ENCODE results near the gene CDC42BPG.
A peak's percentile ranks its signal among the peaks of the same experiment; 100 is the strongest.
"Not testable (repeated sequence)": the region's sequence is repeated elsewhere in the genome, so short reads cannot be mapped to it uniquely, and the experiment has no call there.

CDC42BPG gene

DNA sequence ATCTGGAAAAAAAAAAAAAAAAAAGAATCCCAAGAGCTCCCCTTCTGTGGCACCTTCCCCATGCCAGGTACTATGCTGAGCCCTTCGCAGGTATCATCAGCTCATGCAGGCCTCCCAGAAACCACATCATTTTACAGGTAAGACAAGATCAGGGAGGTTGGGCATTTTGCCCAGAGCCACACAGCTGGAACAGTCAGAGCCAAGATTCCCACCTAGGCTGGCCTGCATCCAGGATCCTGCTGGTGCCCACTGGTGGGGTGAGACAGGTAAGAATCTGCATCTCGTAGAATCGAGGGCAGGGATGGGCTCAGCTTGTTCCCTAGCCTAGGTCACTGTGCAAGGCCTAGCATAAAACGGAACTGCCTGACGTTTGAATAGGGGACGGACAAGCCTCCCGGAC lies 18.4 kb downstream of the CDC42BPG start:
- Mint-ChIP-seq H3K36me3 (no peaks in the 10 kb centered on the region), H3K4me1 (no peaks in the 10 kb centered on the region), H3K9me3 (no peaks in the 10 kb centered on the region), H3K4me3 (no peak overlapping the region), H3K27ac (no peak overlapping the region)
- ATAC-seq, result no peak
- no peak for DNase-seq (ENCODE audit: low spot score in 2 of 2)

DNA sequence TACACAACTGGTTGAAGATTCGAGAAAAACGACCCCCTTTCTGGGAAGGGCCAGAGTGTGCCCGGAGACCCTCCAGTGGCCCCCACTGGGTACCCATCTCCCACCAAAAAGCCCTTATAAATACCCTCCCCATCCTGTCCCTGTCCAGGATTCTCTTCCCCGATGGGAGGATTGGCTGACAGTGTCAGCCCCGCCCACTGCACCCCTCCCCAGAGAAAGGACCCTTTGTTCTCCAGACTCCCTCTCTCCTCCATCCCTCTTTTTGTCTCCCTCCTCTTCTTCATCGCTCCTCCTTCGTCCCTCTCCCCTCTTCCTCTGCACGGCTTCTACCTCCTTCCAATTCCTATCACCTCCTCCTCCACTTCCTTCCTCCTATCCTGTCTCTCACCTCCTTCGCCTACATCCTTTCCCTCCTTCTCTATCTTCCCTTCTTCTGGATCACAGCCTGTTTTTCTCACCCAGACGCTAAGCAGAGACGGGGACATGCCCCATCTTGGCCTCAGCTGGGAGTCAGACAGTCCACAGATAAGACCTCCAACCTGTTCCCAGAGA lies 20.8 kb downstream of the CDC42BPG start:
- H3K36me3 Mint-ChIP-seq, result no peaks in the 10 kb centered on the region
- peak overlapping the region; percentile 7 for H3K27ac Mint-ChIP-seq
- ATAC-seq, result no peak
- no peaks in the 10 kb centered on the region for H3K9me3 Mint-ChIP-seq
- no peak overlapping the region for H3K4me3 Mint-ChIP-seq
- no peak for DNase-seq (ENCODE audit: low spot score in 2 of 2)
- H3K4me1 Mint-ChIP-seq, result no peaks in the 10 kb centered on the region

DNA sequence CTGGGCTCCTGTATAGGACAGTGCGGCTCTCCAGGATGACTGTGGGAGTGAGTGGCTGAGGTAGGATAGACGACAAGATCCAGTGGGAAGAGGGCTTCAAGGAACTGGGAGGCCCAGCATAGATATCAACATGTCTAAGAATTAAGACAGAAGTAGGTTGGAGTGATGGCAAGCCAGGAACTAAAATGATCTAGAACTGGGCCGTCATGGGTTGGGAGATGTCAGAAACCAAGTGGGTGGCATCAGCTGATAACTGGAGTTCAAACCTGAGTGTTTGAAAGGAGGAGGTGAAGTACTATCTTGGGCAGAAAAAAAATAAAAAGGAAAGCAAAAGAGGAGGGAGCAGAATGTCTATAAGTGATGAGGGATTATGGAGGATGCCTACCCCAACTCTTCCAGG lies 27.0 kb downstream of the CDC42BPG start:
- no peak for ATAC-seq
- H3K27ac Mint-ChIP-seq, result no peak overlapping the region
- DNase-seq (ENCODE audit: low spot score in 2 of 2), result no peak
- H3K4me3 Mint-ChIP-seq, result no peak overlapping the region
- H3K36me3 Mint-ChIP-seq, result no peaks in the 10 kb centered on the region
- H3K9me3 Mint-ChIP-seq, result no peaks in the 10 kb centered on the region
- no peaks in the 10 kb centered on the region for H3K4me1 Mint-ChIP-seq

GRCh38 chr11:64815433-64815832 lies 29.0 kb downstream of the CDC42BPG start:
- H3K27ac Mint-ChIP-seq, H3K4me1 Mint-ChIP-seq, H3K9me3 Mint-ChIP-seq: not testable (repeated sequence)

DNA sequence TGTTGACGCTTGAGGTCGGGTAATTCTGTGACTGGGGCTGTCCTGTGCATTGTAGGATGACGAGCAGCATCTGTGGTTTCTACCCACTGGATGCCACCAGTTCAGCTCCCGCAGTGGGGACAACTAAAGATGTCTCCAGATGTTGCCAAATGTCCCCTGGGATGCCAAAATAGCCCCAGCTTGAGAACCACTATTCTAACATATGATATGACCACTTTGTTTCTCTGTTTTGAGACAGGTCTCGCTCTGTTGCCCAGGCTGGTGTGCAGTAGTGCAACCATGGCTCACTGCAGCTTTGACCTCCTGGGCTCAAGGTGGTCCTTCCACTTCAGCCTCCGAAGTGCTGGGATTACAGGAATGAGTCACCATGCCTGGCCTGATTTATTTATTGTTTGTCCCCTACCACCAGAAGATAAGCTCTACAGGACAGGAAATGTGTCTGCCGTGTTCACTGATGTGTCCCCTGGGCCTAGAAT lies 29.7 kb downstream of the CDC42BPG start:
- DNase-seq (ENCODE audit: low spot score in 2 of 2) (no peak), ATAC-seq (no peak)
- H3K36me3 Mint-ChIP-seq, result no peaks in the 10 kb centered on the region
- no peaks in the 10 kb centered on the region for H3K9me3 Mint-ChIP-seq
- H3K27ac Mint-ChIP-seq, result no peak overlapping the region
- H3K4me3 Mint-ChIP-seq, result no peak overlapping the region
- H3K4me1 Mint-ChIP-seq, result peaks cover 11% of the 10 kb centered on the region

More at GRCh38 chr11:64815433-64815832, 29.0 kb downstream of the CDC42BPG start:
- not testable (repeated sequence) for DNase-seq (ENCODE audit: low spot score in 2 of 2); ATAC-seq; H3K4me3 Mint-ChIP-seq; H3K36me3 Mint-ChIP-seq

- H3K4me3 Mint-ChIP-seq, result no peak overlapping the region
- H3K36me3 Mint-ChIP-seq, result no peaks in the 10 kb centered on the region
- no peaks in the 10 kb centered on the region for H3K9me3 Mint-ChIP-seq
- DNase-seq (ENCODE audit: low spot score in 2 of 2), result no peak
- peaks cover 18% of the 10 kb centered on the region for H3K4me1 Mint-ChIP-seq
- no peak for ATAC-seq
- H3K27ac Mint-ChIP-seq, result no peak overlapping the region
Measured at GRCh38 chr11:64813826-64814225, 30.6 kb downstream of the CDC42BPG start.

DNA sequence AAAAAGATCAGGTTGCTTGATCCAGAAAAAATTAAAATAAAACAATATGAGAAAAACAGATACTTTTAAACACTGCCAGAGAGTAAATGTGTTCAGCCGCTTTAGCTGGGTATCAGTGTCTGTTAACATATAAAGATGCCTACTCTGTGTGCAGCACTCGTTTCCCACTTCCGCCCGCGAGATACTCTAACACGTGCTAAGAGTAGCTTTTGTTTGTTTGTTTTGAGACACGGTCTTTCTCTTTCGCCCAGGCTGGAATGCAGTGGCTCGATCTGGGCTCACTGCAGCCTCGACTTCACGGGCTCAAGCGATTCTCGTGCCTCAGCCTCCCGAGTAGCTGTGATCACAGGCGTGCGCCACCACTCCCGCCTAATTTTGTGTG lies 33.6 kb downstream of the CDC42BPG start:
- no peak for DNase-seq (ENCODE audit: low spot score in 2 of 2)
- H3K4me1 Mint-ChIP-seq, result peaks cover 37% of the 10 kb centered on the region
- ATAC-seq, result peak; percentile 56

GRCh38 chr11:64810271-64810890 lies 34.1 kb downstream of the CDC42BPG start, which contains the start of gene MEN1:
MEN1 (minus strand) TSS chr11:64810551; CDS start chr11:64810109, 442 bp downstream.
- DNase-seq (ENCODE audit: low spot score in 2 of 2) (peak; percentile 59 to 90), ATAC-seq (peak; percentile 93)
- peaks cover 13% of the 10 kb centered on the region for H3K36me3 Mint-ChIP-seq
- H3K9me3 Mint-ChIP-seq, result no peaks in the 10 kb centered on the region
- peaks cover 42% of the 10 kb centered on the region for H3K4me1 Mint-ChIP-seq
- H3K4me3 Mint-ChIP-seq, result peak within 1 kb of the TSS; percentile 98
- H3K27ac Mint-ChIP-seq, result peak within 1 kb of the TSS; percentile 97

More for the DNA sequence above, 33.6 kb downstream of the CDC42BPG start:
- peak overlapping the region; percentile 98 for H3K4me3 Mint-ChIP-seq
- H3K9me3 Mint-ChIP-seq, result no peaks in the 10 kb centered on the region
- peaks cover 8% of the 10 kb centered on the region for H3K36me3 Mint-ChIP-seq
- H3K27ac Mint-ChIP-seq, result peak overlapping the region; percentile 97

DNA sequence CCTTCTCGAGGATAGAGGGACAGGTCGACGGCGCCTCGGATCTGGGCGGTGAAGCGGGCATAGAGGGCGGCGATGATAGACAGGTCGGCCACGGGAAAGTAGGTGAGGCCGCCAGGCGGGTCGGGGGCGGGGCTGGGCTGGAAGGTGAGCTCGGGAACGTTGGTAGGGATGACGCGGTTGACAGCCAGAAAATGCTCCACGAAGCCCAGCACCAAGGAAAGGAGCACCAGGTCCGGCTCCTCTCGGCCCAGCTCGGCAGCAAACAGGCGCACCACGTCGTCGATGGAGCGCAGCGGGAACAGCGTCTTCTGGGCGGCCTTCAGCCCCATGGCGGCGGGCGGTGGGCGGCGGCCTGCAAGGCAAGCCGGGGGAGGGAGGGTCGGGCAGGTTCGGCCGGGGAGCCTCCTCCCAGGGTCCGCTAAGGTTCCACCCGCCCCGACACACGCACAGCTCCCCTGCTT lies 34.6 kb downstream of the CDC42BPG start:
- peak; percentile 29 for ATAC-seq
- Mint-ChIP-seq H3K27ac (peak overlapping the region; percentile 97), H3K36me3 (peaks cover 14% of the 10 kb centered on the region)

DNA sequence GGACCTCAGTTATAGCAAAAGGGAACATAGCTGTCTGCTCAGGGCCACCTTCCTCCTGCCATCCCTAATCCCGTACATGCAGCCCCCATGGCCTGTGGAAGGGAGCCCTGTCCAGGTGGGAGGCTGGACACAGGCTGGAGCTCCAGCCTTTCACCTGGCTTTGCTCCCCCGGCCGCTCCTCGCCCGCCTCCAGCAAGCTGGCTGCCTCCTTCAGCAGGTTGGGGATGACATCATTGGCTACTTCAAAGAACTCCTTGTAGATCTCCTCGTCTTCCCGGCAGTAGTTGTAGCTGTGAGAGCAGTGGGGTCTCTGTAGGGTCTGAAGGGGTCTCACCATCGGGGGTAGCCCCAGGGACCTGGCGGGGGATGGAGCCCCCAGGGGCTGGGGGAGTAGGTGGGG lies 39.0 kb downstream of the CDC42BPG start:
- Mint-ChIP-seq H3K4me3 (no peak overlapping the region), H3K27ac (no peak overlapping the region), H3K36me3 (peaks cover 26% of the 10 kb centered on the region), H3K4me1 (peaks cover 46% of the 10 kb centered on the region), H3K9me3 (no peaks in the 10 kb centered on the region)
- ATAC-seq (no peak), DNase-seq (ENCODE audit: low spot score in 2 of 2) (no peak)

More for the DNA sequence above, 34.6 kb downstream of the CDC42BPG start:
- no peak for DNase-seq (ENCODE audit: low spot score in 2 of 2)
- peak overlapping the region; percentile 98 for H3K4me3 Mint-ChIP-seq
- no peaks in the 10 kb centered on the region for H3K9me3 Mint-ChIP-seq
- peaks cover 43% of the 10 kb centered on the region for H3K4me1 Mint-ChIP-seq

GRCh38 chr11:64804346-64805210 lies 39.9 kb downstream of the CDC42BPG start:
- Mint-ChIP-seq H3K4me3 (peak overlapping the region; percentile 85), H3K9me3 (no peaks in the 10 kb centered on the region), H3K4me1 (peaks cover 38% of the 10 kb centered on the region), H3K36me3 (peaks cover 30% of the 10 kb centered on the region), H3K27ac (no peak overlapping the region)
- DNase-seq (ENCODE audit: low spot score in 2 of 2) (no peak), ATAC-seq (no peak)

DNA sequence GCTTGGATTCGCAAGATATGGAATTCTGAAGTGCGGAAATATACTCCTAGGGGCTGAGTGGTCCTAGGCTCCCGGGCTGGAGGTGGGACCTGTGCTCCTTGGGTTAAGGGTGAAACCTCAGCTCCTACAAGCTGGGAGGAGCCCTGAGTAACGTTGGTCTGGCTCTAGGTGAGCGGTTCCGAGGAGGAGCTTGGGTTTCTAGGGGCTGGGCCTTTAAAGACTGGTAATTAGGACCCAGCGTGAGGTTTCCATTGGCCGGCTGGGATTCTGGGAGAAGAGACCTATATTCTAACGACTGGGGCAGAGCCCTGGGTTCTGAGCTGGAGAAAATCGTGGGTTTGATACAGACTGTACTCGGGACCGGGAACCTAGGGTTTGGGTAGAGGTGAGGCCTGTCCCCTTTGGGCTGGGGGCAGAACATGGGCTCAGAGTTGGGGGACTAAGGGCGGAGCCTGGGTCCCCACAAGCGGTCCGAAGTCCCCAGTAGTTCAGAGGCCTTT lies 40.6 kb downstream of the CDC42BPG start:
- Mint-ChIP-seq H3K4me3 (peak overlapping the region; percentile 85), H3K9me3 (no peaks in the 10 kb centered on the region), H3K4me1 (peaks cover 34% of the 10 kb centered on the region), H3K36me3 (peaks cover 30% of the 10 kb centered on the region), H3K27ac (peak overlapping the region; percentile 93)
- no peak for ATAC-seq
- no peak for DNase-seq (ENCODE audit: low spot score in 2 of 2)

DNA sequence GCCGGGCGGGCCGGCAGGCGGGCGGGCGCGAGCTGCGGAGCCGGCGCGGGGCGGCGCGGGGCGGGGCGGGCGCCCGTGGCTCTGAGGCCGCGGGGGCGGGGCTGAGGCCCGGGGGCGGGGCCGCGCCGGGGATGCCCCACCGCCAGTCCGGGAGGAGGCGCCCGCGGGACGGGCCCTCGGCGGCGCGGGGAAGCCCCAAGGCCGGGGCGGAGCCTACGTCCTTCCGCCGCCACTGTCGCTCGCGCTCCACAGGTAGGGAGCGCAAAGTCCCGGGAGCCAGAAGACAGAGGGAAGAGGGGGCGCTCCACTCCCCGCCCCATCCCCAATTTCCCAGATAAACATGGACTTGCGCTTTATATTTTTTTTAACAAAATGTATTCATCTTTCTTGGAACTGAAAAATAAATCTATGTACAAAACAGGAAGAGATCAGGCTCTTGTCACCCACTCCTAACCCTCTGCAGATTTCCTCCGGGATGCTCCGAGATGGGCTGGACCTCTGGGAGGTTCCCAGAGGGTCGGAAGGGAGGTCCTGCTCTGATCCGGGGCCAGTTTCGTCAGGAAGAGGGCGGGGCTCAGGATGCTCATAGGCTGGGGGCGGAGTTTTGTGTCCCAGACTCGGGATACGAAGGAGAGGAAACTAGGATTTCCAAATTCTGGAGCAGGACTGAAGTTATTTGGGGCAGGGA lies 41.2 kb downstream of the CDC42BPG start, which contains the start of gene MAP4K2:
Gene MAP4K2, minus strand, starts transcription at position 57 of the 688 bp plus-strand sequence. CDS start 65 bp downstream, outside the sequence.
- Mint-ChIP-seq H3K27ac (peak within 1 kb of the TSS; percentile 93), H3K4me3 (peak within 1 kb of the TSS; percentile 85), H3K36me3 (peaks cover 30% of the 10 kb centered on the region), H3K9me3 (no peaks in the 10 kb centered on the region), H3K4me1 (peaks cover 38% of the 10 kb centered on the region)
- DNase-seq (ENCODE audit: low spot score in 2 of 2) (peak; percentile 85 to 88), ATAC-seq (peak; percentile 90)

GRCh38 chr11:64802370-64803157 lies 41.9 kb downstream of the CDC42BPG start:
- H3K36me3 Mint-ChIP-seq, result peaks cover 37% of the 10 kb centered on the region
- DNase-seq (ENCODE audit: low spot score in 2 of 2) (peak in 1 of 2 donors; percentile 50), ATAC-seq (peak; percentile 11)
- H3K4me3 Mint-ChIP-seq, result peak overlapping the region; percentile 85
- no peaks in the 10 kb centered on the region for H3K9me3 Mint-ChIP-seq
- H3K27ac Mint-ChIP-seq, result peak overlapping the region; percentile 81
- H3K4me1 Mint-ChIP-seq, result peaks cover 33% of the 10 kb centered on the region

All from stimulated activated effector memory CD8-positive, alpha-beta T cell treated with anti-CD3 and anti-CD28 coated beads, Interleukin-12 subunit alpha, Interleukin-12 subunit beta, amount 100 ng/mL, for 72 hours (primary cell).